Neural cell (in vitro differentiated cells): Measurements from ENCODE around the gene MCC.

Experiments used
- MXI1 ChIP-seq: fragments of 450-650 bp; conservative IDR thresholded peaks from 2 replicates; pipeline ENCODE4 v1.6.1; 2014; ENCODE audit warnings: antibody characterized with exemption, mild to moderate bottlenecking; ENCODE audit not compliant: poor library complexity, severe bottlenecking
- POLR2AphosphoS5 ChIP-seq: IDR thresholded peaks from 2 replicates; pipeline ENCODE4 v1.6.1; 2012
- TF ChIP-seq, protein P1 (sequence below): fragments of 450-650 bp; IDR thresholded peaks from 2 replicates; pipeline ENCODE4 v1.5.1; 2014; ENCODE audit warnings: antibody characterized with exemption, mild to moderate bottlenecking, moderate library complexity; ENCODE audit not compliant: poor library complexity, severe bottlenecking

GRCh38 chr5:113193311-113193978, 294.8 kb downstream of the MCC start:
- TF ChIP-seq POLR2AphosphoS5 (no peak), MXI1 (no peak)
- TF ChIP-seq, protein P1, sequence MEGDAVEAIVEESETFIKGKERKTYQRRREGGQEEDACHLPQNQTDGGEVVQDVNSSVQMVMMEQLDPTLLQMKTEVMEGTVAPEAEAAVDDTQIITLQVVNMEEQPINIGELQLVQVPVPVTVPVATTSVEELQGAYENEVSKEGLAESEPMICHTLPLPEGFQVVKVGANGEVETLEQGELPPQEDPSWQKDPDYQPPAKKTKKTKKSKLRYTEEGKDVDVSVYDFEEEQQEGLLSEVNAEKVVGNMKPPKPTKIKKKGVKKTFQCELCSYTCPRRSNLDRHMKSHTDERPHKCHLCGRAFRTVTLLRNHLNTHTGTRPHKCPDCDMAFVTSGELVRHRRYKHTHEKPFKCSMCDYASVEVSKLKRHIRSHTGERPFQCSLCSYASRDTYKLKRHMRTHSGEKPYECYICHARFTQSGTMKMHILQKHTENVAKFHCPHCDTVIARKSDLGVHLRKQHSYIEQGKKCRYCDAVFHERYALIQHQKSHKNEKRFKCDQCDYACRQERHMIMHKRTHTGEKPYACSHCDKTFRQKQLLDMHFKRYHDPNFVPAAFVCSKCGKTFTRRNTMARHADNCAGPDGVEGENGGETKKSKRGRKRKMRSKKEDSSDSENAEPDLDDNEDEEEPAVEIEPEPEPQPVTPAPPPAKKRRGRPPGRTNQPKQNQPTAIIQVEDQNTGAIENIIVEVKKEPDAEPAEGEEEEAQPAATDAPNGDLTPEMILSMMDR, result no peak
